Upper lobe of right lung (tissue), 1 donor: ENCODE measurements around the gene ZBTB42. TPM values are rescaled to one million over a fixed set of nuclear protein-coding genes. Genes with fewer than 3 reads are reported as not detected.

ENCODE experiments used
- ATAC-seq: fragments of 200-7000 bp; cut with Tn5 transposase; one replicate; pipeline ENCODE4 v1.9.1; 2020; ENCODE audit warnings: mild to moderate bottlenecking, moderate library complexity
- DNase-seq: peaks from one replicate; pipeline ENCODE4 v3.0.0-alpha.2; 2020
- H3K27ac ChIP-seq: fragments of 200-600 bp; one replicate; pipeline ENCODE4 v1.8.0; 2022
- H3K27me3 ChIP-seq: fragments of 200-600 bp; one replicate; pipeline ENCODE4 v1.8.0; 2022; ENCODE audit warnings: mild to moderate bottlenecking
- H3K36me3 ChIP-seq: fragments of 200-600 bp; one replicate; pipeline ENCODE4 v1.8.0; 2022
- H3K4me1 ChIP-seq: fragments of 200-600 bp; one replicate; pipeline ENCODE4 v1.8.0; 2022
- H3K4me3 ChIP-seq: fragments of 200-600 bp; one replicate; pipeline ENCODE4 v1.8.0; 2022; ENCODE audit warnings: mild to moderate bottlenecking
- H3K9me3 ChIP-seq: fragments of 200-600 bp; one replicate; pipeline ENCODE4 v1.8.0; 2022
- CTCF ChIP-seq: fragments of 200-600 bp; IDR thresholded peaks from one replicate; pipeline ENCODE4 v1.8.0; 2022; ENCODE audit warnings: antibody characterized with exemption
- intact Hi-C: fragments of 100-400 bp; cut with DNase I; formaldehyde crosslinking; loops from one replicate; pipeline ENCODE4 v1.11.0; 2022
- total RNA-seq: library from RNA; stranded (reverse); fragmentation: NEBNext Ultra II Directional; extraction: Animal tissue kit (Norgen Biotek cat#: 25700); gene quantifications from one replicate; pipeline ENCODE4 v1.2.1, GENCODE V29; 2021
- donor health status: DM: no; HTN: yes; CAD: no; lungs with severe emphysema.

Gene ZBTB42
- total RNA-seq, 1 donor from 2014 or later = 12.3 TPM

DNA sequence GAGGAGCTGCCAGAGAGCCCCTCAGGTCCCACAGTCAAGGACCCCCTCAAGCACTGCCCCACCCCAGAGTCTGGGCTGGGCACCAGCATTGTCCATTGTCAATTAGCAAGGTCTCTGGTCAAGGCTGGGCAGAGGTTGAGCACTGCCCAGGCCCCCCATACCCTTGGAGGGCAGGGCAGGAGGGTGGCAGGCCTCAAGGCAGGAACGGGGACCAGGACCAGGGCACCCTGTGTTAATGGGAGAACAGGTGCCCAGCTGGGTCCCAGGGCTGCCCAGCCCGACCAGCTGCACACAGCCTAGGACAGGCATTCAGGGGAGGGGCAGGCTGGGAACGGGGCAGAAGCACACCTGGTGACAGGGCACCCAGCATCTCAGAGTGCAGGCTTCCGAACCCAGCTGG is 29.5 kb upstream of the ZBTB42 start:
- H3K9me3 ChIP-seq = no peaks in the 10 kb centered on the region
- no peaks in the 10 kb centered on the region for H3K27me3 ChIP-seq
- peaks cover 12% of the 10 kb centered on the region for H3K4me1 ChIP-seq
- no peak for TF ChIP-seq CTCF
- no peak overlapping the region for H3K4me3 ChIP-seq
- intact Hi-C loops = no loop called here
- H3K36me3 ChIP-seq = peaks cover 53% of the 10 kb centered on the region
- no peak for DNase-seq
- H3K27ac ChIP-seq = no peak overlapping the region
- no peak for ATAC-seq

DNA sequence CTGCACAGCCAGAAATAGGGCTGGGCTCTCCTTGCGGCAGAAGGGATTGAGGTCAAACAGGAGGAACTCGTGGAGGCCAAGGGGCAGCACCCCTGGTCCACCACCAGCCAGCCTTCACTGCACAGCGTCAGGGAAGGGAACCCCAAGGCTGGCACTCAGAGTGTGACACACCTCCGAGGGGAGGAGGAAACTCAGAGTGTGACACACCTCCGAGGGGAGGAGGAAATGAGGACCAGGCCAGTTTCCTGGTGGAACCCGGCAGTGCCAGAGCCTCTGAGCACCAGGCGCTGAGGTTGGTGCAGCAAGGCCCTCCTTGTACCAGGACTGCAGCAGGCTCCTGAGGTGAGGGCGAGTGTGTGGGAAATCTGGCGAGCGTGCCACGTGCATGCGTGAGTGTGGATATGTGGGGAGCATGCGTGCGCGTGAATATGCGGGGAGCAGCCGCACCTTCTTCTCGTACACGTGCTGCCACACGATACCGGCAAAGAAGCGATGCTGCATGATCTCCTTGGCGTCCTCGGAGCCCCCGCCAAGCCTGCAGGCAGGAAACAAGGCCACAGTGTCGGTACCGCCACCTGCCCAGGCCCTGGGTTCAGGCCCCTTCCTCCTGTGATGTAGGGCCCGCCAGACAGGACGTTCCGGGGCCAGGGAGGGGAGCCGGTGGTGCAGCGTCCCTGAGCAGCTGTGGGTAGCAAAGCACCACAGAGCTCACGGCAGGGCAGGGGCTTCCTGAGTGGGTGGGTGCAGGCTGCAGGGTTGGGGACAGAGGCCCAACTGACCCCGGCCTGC is 28.8 kb upstream of the ZBTB42 start:
- intact Hi-C loops = no loop called here
- Histone ChIP-seq H3K9me3 (no peaks in the 10 kb centered on the region), H3K27me3 (no peaks in the 10 kb centered on the region), H3K4me3 (no peak overlapping the region), H3K36me3 (peaks cover 56% of the 10 kb centered on the region), H3K27ac (no peak overlapping the region), H3K4me1 (peaks cover 12% of the 10 kb centered on the region)
- ATAC-seq = no peak
- no peak for DNase-seq
- no peak for TF ChIP-seq CTCF

DNA sequence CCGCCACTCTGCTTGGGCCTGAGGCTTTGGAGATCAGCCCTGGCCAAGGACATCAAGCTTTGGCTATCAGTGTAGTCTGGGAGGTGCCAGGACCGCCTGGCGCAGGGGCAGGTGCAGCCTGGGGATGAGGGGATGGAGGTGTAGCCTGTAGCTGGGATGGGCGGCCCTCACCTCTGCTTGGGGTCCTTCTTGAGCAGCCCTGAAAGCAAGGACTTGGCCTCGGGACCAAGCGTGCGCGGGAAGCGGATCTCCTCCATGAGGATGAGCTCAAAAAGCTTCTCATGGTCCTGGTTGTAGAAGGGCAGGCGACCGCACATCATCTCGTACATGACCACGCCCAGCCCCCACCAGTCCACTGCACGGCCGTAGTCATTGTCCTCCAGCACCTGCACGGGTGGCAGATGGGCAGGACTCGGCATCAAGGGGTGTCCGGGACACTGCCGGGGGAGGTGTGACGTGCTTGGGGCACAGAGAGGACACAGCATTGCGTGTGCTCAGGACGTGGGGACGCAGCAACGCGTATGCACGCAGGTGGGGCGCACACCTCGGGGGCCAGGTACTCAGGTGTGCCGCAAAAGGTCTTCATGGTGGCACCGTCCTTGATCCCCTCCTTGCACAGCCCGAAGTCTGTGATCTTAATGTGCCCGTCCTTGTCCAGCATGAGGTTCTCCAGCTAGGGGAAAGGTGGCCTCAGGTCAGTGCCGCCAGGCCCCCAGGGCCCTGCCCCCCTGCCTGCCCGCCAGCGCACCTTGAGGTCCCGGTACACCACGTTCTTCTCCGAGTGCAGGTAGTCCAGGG is 28.0 kb upstream of the ZBTB42 start:
- DNase-seq (no peak), ATAC-seq (no peak)
- H3K9me3 ChIP-seq = no peaks in the 10 kb centered on the region
- no peak overlapping the region for H3K4me3 ChIP-seq
- intact Hi-C loops = no loop called here
- H3K4me1 ChIP-seq = peaks cover 12% of the 10 kb centered on the region
- no peak overlapping the region for H3K27ac ChIP-seq
- H3K36me3 ChIP-seq = peaks cover 56% of the 10 kb centered on the region
- H3K27me3 ChIP-seq = no peaks in the 10 kb centered on the region
- no peak for TF ChIP-seq CTCF

DNA sequence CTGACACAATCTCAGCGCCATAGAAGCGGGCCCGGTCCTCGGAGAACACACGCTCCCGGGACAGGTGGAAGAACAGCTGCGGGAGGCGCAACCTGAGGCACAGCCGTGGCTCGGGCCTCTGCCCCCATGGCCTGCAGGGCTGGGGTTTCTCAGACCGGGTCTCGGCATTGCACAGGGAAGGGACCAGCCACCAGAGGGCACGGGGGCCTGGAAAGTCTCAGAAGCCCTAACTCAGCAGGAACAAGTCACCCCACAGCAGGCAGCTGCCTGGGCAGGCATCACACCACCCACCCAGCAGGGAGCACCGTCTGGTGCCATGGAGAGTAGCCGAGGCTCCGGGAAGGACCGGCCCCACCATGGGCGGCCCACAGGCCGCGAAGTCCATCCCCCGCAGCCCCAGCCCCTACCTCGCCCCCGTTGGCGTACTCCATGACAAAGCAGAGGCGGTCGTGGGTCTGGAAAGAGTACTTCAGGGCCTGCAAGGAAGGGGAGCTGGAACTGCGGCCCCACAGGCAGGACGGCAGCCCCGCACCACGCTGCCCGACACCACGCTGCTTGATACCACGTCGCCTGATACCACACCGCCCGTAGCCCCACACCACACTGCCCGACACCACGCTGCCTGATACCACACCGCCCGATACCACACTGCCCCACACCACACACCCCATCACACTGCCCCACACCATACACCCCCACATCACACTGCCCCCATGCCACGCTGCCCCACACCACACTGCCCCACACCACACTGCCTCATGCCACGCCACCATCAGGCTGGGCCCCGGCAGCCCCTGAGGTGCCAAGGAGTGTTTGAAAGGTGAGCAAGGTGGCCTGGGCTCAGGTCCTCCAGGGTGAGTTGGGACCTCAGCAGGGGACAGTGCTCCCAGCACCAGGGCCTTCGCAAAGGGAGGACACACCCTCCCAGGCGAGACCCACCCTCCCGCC is 27.1 kb upstream of the ZBTB42 start:
- ATAC-seq (no peak), DNase-seq (no peak)
- Histone ChIP-seq H3K4me3 (no peak overlapping the region), H3K27ac (no peak overlapping the region), H3K4me1 (peaks cover 3% of the 10 kb centered on the region), H3K9me3 (no peaks in the 10 kb centered on the region), H3K27me3 (no peaks in the 10 kb centered on the region), H3K36me3 (peaks cover 56% of the 10 kb centered on the region)
- intact Hi-C loops = no loop called here
- TF ChIP-seq CTCF = no peak

DNA sequence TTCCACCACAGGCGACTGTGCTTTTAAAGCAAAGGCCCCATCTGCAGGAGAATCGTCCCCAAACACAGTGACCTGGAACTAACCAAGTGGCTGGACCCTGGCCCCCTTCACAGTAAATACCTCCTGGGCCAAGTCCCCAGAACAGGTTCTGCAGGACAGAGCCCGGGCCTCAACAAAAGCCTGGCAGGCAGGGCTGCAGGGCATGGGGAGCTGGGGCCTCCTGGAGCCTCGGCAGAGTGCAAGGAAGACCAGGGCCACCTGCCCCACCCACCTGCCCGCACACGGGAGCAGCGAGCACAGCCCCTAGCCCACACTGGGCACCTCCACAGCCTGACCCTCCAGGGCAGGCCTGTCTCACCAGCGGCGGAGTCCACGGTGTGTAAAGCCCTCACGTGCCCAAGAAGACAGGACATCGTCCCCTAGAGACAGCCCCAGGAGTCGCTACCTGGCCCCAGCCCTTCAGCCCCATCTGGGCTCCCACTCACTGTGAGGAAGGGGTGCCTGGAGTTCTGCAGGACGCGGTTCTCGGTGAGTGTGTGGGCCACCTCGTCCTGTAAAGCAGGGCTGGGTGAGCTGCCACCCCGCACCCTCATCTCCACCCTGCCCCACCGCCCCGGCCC is 26.3 kb upstream of the ZBTB42 start:
- intact Hi-C loops = no loop called here
- Histone ChIP-seq H3K27ac (no peak overlapping the region), H3K9me3 (no peaks in the 10 kb centered on the region), H3K36me3 (peaks cover 64% of the 10 kb centered on the region), H3K4me1 (no peaks in the 10 kb centered on the region), H3K27me3 (no peaks in the 10 kb centered on the region), H3K4me3 (no peak overlapping the region)
- DNase-seq (peak; percentile 81), ATAC-seq (peak; percentile 52)
- TF ChIP-seq CTCF = no peak
